ENCODE results near the gene PRR33.

The PRR33 gene

DNA sequence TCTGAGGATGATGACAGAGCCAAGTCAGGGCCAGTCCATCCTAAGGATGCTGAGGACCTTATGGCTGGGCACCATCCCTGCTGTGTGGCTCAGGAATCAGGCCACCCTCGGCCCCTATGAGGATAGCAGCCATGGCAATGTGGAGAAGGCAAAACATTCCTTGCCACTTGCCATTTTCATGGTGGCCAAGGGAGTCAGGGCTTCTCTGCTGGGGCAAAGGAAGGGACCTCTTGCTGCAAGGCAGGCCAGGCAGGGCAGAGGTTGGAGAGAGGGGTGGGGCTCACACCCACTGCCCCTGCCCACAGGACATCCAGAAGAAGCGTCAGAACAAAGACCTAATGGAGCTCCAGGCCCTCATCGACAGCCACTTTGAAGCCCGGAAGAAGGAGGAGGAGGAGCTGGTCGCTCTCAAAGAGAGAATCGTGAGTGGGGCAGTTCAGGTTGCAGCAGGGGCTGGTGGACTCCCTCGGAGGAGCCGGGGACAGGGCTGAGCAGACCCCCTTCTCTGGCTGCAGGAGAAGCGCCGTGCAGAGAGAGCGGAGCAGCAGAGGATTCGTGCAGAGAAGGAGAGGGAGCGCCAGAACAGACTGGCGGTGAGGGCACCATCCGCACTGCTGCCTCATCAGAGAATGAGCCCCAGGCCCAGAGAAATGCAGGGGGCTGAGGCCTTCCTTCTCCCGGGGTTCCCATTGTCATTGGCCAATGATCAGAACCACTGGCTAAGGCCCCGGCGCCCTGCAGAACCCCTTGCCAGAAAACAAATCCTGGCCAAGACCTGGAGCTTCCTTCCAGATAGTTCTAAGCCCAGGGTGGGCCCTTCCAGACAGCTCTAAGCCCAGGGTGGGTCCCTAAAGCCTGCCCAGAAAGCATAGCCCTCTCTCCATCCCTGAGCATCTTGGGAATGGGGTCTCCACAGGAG is 42.0 kb upstream of the PRR33 start:
- DNase-seq (ENCODE audit: low spot score), result peak; percentile 43

DNA sequence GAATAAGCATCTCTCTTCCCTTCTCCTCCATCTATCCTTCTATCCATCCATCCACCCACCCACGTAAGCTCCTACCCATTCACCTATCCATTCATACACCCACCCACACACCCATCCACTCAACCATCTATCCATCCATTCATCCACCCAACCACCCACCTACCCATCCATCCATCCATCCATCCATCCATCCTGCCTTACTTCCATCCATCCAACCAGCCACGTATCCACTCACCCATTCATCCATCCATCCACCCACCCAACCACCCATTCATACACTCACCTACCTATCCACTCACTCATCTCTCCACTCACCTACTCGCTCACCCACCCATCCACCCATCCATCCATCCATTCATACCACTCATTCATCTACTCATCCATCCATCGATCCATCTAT is 41.0 kb upstream of the PRR33 start:
- Histone ChIP-seq H3K9me3 (ENCODE audit: severe bottlenecking) (no peaks in the 10 kb centered on the region), H3K27me3 (ENCODE audit: insufficient read depth, poor library complexity, severe bottlenecking) (no peaks in the 10 kb centered on the region), H3K4me3 (ENCODE audit: severe bottlenecking) (no peak overlapping the region), H3K27ac (ENCODE audit: poor library complexity, severe bottlenecking) (no peak overlapping the region), H3K36me3 (ENCODE audit: low read depth) (no peaks in the 10 kb centered on the region), H3K4me1 (ENCODE audit: insufficient read depth, poor library complexity, severe bottlenecking) (no peaks in the 10 kb centered on the region)
- ATAC-seq (ENCODE audit: low read depth) (no peak), DNase-seq (ENCODE audit: low spot score) (peak; percentile 5)
- TF ChIP-seq, protein P1, sequence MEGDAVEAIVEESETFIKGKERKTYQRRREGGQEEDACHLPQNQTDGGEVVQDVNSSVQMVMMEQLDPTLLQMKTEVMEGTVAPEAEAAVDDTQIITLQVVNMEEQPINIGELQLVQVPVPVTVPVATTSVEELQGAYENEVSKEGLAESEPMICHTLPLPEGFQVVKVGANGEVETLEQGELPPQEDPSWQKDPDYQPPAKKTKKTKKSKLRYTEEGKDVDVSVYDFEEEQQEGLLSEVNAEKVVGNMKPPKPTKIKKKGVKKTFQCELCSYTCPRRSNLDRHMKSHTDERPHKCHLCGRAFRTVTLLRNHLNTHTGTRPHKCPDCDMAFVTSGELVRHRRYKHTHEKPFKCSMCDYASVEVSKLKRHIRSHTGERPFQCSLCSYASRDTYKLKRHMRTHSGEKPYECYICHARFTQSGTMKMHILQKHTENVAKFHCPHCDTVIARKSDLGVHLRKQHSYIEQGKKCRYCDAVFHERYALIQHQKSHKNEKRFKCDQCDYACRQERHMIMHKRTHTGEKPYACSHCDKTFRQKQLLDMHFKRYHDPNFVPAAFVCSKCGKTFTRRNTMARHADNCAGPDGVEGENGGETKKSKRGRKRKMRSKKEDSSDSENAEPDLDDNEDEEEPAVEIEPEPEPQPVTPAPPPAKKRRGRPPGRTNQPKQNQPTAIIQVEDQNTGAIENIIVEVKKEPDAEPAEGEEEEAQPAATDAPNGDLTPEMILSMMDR (IDR thresholded peaks at IDR 0.05; ENCODE audit: poor library complexity, severe bottlenecking), result no peak

More for the DNA sequence above, 42.0 kb upstream of the PRR33 start:
- no peaks in the 10 kb centered on the region for H3K4me1 ChIP-seq (ENCODE audit: insufficient read depth, poor library complexity, severe bottlenecking)
- H3K27ac ChIP-seq (ENCODE audit: poor library complexity, severe bottlenecking), result no peak overlapping the region
- no peaks in the 10 kb centered on the region for H3K36me3 ChIP-seq (ENCODE audit: low read depth)
- H3K9me3 ChIP-seq (ENCODE audit: severe bottlenecking), result no peaks in the 10 kb centered on the region
- H3K27me3 ChIP-seq (ENCODE audit: insufficient read depth, poor library complexity, severe bottlenecking), result no peaks in the 10 kb centered on the region
- no peak overlapping the region for H3K4me3 ChIP-seq (ENCODE audit: severe bottlenecking)
- TF ChIP-seq, protein P1 (IDR thresholded peaks at IDR 0.05; ENCODE audit: poor library complexity, severe bottlenecking), result no peak
- no peak for ATAC-seq (ENCODE audit: low read depth)

DNA sequence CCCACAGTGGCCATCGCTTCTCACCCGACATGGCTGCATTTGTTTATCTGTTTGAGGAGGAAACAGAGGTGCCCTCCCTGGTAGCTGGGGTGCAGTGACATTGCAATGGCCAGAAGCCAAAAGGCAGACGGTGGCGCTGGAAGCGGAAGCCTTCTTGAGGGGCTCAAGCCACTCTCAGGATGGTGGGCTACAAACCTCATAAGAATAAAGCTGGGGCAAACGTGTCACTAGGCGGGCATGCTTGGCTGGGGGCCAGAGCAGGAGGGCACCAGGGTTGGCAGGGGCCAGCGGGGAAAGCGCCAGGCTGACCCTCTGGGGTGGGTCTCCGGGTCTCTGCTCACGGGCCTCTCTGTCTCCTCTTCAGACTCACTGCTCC is 40.4 kb upstream of the PRR33 start:
- H3K4me3 ChIP-seq (ENCODE audit: severe bottlenecking), result no peak overlapping the region
- H3K27me3 ChIP-seq (ENCODE audit: insufficient read depth, poor library complexity, severe bottlenecking), result no peaks in the 10 kb centered on the region
- DNase-seq (ENCODE audit: low spot score), result peak; percentile 27
- no peaks in the 10 kb centered on the region for H3K9me3 ChIP-seq (ENCODE audit: severe bottlenecking)
- TF ChIP-seq, protein P1 (IDR thresholded peaks at IDR 0.05; ENCODE audit: poor library complexity, severe bottlenecking), result no peak
- ATAC-seq (ENCODE audit: low read depth), result no peak
- no peak overlapping the region for H3K27ac ChIP-seq (ENCODE audit: poor library complexity, severe bottlenecking)
- no peaks in the 10 kb centered on the region for H3K36me3 ChIP-seq (ENCODE audit: low read depth)
- H3K4me1 ChIP-seq (ENCODE audit: insufficient read depth, poor library complexity, severe bottlenecking), result peaks cover 3% of the 10 kb centered on the region

DNA sequence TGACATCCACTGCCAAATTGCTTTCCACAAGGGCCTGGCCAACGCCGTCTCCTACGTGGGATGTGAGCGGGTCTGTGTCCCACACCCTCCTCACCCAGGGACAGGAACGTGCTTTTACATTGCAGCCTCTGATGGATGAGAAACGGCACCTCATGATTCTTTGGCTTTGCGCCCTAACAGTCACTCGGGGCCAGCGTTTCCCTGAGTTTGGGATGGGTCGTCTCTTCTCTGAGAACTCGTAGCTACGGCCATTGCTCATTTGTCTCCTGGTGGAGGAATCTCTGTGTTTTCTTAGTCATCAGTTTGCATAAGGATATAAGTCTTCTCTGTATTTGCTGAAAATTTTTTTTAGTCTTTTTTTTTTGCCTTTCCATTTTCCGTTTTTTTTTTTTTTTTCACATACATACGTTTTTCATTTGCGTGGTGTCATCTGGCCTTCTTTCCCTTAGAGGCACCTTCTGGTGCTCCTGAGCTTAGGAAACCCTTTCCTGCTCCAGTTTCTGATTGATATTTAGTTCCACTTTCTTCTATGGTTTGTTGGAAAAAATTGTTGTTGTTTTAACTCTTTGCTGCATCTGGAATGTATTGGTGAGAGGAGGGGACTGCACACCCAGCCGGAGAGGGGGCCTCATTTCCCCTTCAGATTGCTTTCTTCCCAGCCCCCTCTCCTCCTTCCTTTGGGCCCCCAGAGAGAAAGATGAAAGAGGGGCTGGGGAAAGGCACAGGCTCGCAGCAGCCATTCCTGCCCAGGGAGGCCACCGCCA is 39.8 kb upstream of the PRR33 start:
- H3K4me3 ChIP-seq (ENCODE audit: severe bottlenecking), result no peak overlapping the region
- peak; percentile 21 for DNase-seq (ENCODE audit: low spot score)
- H3K36me3 ChIP-seq (ENCODE audit: low read depth), result no peaks in the 10 kb centered on the region
- no peaks in the 10 kb centered on the region for H3K27me3 ChIP-seq (ENCODE audit: insufficient read depth, poor library complexity, severe bottlenecking)
- TF ChIP-seq, protein P1 (IDR thresholded peaks at IDR 0.05; ENCODE audit: poor library complexity, severe bottlenecking), result no peak
- no peaks in the 10 kb centered on the region for H3K9me3 ChIP-seq (ENCODE audit: severe bottlenecking)
- peaks cover 9% of the 10 kb centered on the region for H3K4me1 ChIP-seq (ENCODE audit: insufficient read depth, poor library complexity, severe bottlenecking)
- no peak overlapping the region for H3K27ac ChIP-seq (ENCODE audit: poor library complexity, severe bottlenecking)
- ATAC-seq (ENCODE audit: low read depth), result no peak
